Stimulated activated CD4-positive, alpha-beta T cell treated with anti-CD3 and anti-CD28 coated beads, Interleukin-12 subunit alpha, Interleukin-12 subunit beta, amount 100 ng/mL, for 24 hours (primary cell): ENCODE measurements around the gene SH3TC1.

Source experiments
- DNase-seq, 2 experiments: peaks; one replicate each; pipeline ENCODE4 v3.0.0-alpha.2; 2020; ENCODE audit warnings: low read depth in 2 of 2

Gene SH3TC1

DNA sequence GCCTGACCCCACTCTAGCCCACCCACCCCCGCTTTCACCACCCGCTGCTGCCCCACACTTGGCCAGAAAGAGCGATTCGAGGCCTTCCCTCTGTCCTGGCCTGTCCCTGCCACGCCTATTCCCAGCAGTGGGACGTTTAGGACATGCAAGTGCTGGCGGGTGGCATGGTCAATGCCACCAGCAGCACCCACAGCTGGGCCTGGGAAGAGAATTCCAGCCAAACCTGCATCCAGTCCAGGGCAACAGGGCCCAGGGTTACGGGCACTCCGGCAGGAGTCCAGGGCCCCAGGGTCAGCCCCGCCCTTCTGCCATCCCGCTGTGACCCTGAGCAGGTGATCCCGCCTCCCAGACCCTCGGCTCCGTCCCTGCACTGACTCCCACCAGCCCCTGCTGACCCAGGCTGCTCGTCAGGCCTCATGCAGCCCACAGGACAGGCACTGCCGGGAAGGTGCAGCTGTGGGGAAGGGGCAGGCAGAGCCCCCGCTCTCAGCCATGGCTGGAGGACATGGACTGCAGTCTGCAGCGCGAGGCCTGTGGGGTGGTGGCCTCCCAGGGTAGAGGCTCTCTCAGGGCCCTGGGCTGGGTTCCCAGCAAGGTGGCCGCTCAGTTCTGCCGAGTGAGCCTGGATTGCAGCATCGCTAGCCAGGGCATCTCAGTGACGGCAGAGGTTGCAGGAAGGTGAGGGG, 63.7 kb downstream of the SH3TC1 start:
- no peak for DNase-seq

- DNase-seq = no peak
Observed at GRCh38 chr4:8263397-8263796, 64.3 kb downstream of the SH3TC1 start.

DNA sequence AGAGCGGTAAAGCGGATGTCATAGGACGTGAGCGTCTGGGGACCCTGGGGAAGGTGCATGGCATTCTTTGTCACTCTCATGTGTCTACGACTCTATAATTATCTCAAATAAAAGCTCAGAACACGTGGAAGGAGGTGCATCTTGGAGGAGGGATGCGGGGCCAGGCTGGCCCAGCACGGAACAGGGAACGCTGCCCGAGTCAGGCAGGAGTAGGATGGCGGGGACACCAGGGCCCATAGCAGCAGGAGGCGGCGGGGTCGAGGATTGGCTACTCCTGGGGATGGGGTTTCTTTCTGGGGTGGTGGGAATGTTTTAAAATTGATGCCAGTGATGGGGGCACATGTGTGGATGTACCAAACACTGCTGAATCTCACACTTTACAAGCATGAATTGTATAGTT, 65.0 kb downstream of the SH3TC1 start:
- DNase-seq = no peak

GRCh38 chr4:8265171-8265929, 66.3 kb downstream of the SH3TC1 start:
- DNase-seq = no peak

GRCh38 chr4:8266088-8266487, 67.0 kb downstream of the SH3TC1 start:
- no peak for DNase-seq

GRCh38 chr4:8266508-8266907, 67.4 kb downstream of the SH3TC1 start:
- DNase-seq = no peak

DNA sequence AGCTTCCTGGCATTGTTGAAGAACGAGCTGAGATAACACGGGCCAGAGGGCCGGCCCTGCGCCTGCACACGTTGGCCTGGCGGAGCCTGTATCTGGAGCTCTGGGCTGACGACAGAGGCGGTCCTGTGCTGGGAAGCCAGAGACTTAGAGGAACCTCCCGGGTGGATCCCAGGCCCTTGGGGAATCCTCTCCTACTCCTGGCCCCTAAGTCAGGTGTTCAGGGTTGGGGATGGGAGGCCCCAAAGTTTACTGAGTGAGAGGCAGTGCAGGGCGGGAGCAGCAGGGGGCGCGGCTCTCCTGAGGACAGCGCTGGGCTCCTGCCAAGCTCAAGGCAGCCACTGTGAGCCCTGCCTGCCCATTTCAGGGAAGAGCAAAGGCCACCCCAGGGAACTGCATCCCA, 68.0 kb downstream of the SH3TC1 start:
- DNase-seq = peak in 1 of 2 experiments; percentile 13

GRCh38 chr4:8268211-8268610, 69.1 kb downstream of the SH3TC1 start:
- no peak for DNase-seq

DNA sequence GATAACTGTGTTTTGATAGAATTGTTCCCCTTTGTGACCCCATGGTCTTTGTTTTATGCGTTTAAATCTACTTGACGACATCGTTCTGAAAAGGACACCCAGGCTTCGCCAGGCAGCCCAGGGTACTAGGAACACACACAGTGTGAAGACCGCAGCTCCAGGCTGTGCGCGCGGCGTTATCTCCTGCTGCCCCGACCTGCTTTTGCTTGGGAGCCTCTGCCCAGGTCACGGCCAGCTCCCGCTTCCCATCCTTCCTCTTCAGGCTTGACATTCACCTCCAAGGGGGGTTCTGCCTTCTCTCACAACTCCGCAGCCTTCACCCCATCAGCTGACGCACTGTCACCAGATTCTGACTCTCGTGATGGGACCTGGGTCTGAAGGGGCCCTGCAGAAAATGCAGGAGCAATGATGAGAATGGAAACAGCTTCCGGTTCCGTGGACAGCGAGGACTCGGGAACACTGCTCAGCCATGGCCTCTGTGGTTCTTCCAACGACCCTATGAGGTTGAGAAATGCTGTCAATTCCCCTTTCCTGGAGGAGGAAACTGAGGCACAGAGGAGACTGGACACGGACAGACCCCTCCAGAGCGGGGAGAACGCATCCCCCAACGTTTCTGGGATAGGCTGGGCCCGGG, 69.9 kb downstream of the SH3TC1 start:
- DNase-seq = no peak

GRCh38 chr4:8269535-8270417, 70.7 kb downstream of the SH3TC1 start, which contains the start of gene HTRA3:
Gene HTRA3 (plus strand): TSS chr4:8269754. CDS start chr4:8269969, 215 bp downstream.
- no peak for DNase-seq

- DNase-seq = no peak
Observed at GRCh38 chr4:8270418-8270771, 71.3 kb downstream of the SH3TC1 start.

- DNase-seq = no peak
Observed at GRCh38 chr4:8270912-8271815, 72.1 kb downstream of the SH3TC1 start.

- DNase-seq = no peak
Observed at GRCh38 chr4:8271821-8272220, 72.7 kb downstream of the SH3TC1 start.

DNA sequence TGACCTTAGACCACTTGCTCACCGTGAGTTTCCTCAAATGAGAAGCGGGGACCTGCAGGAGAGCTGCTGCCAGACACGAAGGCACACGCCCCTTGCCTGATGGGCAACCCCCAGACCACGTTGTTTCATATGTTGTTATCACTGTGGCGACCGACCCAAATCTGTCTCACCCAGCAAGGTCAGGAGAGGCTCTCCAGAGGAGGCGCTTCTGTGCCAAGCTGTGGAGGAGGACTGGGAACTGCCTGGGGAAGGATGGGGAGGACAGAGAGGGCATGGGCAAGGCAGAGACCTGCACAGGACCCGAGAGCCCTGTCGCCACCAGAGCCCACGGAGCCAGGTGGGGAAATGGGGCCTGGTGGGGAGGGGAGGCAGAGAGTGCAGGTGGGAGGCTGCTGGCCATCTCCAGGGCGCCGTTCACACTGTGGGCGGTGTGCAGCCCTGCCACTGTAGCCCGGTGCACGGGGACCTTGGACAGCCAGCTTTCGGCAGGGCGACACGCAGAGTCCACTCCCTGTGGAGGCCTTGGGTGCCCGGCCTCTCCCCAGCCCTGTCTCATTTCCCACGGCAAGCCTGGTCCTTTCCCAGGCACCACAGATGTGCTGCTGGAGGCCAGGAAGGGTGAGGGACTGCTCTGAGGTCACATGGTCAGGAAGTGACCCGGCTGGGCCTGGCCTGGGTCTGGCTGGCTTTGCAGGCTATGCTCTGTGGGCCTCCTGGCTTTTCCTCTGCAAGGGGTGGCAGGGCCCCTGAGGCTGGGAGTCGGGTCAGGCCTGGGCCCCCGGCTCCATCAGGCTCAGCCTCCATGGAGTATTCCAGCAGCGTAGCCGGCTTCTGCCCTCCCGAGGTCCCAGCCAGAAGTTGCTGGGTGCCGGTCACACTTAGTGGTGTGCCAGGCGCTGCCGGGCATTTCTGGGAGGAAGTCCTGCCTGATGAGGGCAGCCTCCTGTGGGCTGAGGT, 73.7 kb downstream of the SH3TC1 start:
- no peak for DNase-seq

DNA sequence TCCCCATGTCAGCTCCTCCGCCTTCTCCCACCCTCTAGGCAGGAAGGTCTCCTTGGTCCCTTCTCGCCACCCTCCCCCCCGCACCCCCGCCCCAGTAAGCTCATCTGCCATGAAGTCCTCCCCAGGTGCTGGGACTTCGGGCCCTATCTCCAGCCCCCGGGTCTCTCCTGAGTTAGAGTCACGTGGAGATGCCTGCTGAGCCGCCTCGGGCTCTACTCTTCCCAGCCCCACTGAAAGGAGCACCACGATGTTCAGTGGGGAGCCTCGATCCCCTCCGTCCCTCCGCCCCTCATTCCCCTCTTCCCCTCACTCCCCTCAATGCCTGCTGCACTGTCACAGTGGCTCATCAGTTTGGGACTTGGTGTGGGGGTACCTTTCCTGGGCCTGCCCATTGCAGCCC, 74.4 kb downstream of the SH3TC1 start:
- DNase-seq = no peak

DNA sequence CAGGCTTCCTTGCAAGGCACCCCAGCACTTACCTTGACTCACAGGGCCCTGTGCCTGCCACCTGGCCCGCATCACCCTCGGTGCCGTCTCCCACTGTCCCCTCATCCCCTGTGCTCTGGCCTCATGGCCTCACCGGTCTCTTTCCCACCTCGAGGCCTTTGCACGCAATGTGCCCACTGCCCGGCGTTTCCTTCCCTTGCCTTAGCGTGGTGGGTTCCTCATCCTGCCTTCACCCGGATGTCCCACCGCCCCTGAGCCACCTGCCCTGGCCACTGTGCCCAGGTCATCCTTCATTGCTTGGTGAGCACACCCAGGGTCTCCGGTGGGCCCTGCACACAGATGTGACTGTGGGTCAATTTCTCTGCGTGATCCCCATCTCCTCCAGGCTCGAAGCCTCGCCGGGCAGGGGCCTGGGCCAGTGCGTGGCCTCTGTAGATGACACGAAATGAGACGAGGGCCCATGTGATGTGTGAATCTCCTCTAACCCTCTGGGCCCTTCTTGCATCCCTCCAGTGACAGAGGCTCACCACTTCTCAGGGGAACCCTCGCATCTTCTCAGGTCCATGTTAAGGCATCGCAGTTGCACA, 75.1 kb downstream of the SH3TC1 start:
- DNase-seq = no peak

GRCh38 chr4:8274765-8275547, 75.9 kb downstream of the SH3TC1 start:
- DNase-seq = no peak

- no peak for DNase-seq
Observed at GRCh38 chr4:8275548-8275910, 76.4 kb downstream of the SH3TC1 start.
